MM.1S (cell line): ENCODE results near the gene MATN1.

Experiments used
- DNase-seq: peaks from one replicate; pipeline ENCODE4 v3.0.0-alpha.2; 2015
- H2AFZ ChIP-seq: fragments of 300-600 bp; sonication (generic); 2 replicates; pipeline ENCODE4 v1.6.0; 2016; ENCODE audit warnings: antibody characterized with exemption, low read length
- H3F3A ChIP-seq: fragments of 300-600 bp; sonication (generic); 2 replicates; pipeline ENCODE4 v1.6.1; 2016; ENCODE audit warnings: mild to moderate bottlenecking, antibody characterized with exemption, low read length, moderate library complexity, mixed read lengths; ENCODE audit not compliant: insufficient read depth
- H3K27ac ChIP-seq: fragments of 300-600 bp; sonication (generic); 2 replicates; pipeline ENCODE4 v1.5.1; 2016; ENCODE audit warnings: mild to moderate bottlenecking, low read length
- H3K27me3 ChIP-seq: fragments of 300-600 bp; sonication (generic); replicated peaks from 2 replicates; pipeline ENCODE4 v1.6.0; 2016; ENCODE audit warnings: low read length; ENCODE audit not compliant: insufficient read depth
- H3K36me3 ChIP-seq: fragments of 300-600 bp; sonication (generic); replicated peaks from 2 replicates; pipeline ENCODE4 v1.6.1; 2016; ENCODE audit warnings: mild to moderate bottlenecking, low read length, mixed read lengths; ENCODE audit not compliant: insufficient read depth
- H3K4me1 ChIP-seq: fragments of 300-600 bp; sonication (generic); 2 replicates; pipeline ENCODE4 v1.6.1; 2016; ENCODE audit warnings: low read length, mixed read lengths
- H3K4me2 ChIP-seq: fragments of 300-600 bp; sonication (generic); 2 replicates; pipeline ENCODE4 v1.6.0; 2016; ENCODE audit warnings: low read depth, low read length
- H3K4me3 ChIP-seq: fragments of 300-600 bp; sonication (generic); 2 replicates; pipeline ENCODE4 v1.5.1; 2016; ENCODE audit warnings: low read length, mixed read lengths
- H3K79me2 ChIP-seq: fragments of 300-600 bp; sonication (generic); 2 replicates; pipeline ENCODE4 v1.6.1; 2016; ENCODE audit warnings: mixed run types, low read length, mixed read lengths
- H3K9ac ChIP-seq: fragments of 300-600 bp; sonication (generic); 2 replicates; pipeline ENCODE4 v1.6.1; 2016; ENCODE audit warnings: low read length, mixed read lengths
- H3K9me2 ChIP-seq: fragments of 300-600 bp; sonication (generic); replicated peaks from 2 replicates; pipeline ENCODE4 v1.6.1; 2016; ENCODE audit warnings: mild to moderate bottlenecking, low read length, mixed read lengths; ENCODE audit not compliant: insufficient read depth
- H3K9me3 ChIP-seq: fragments of 300-600 bp; sonication (generic); replicated peaks from 2 replicates; pipeline ENCODE4 v1.6.1; 2016; ENCODE audit warnings: mild to moderate bottlenecking, low read length, mixed read lengths; ENCODE audit not compliant: insufficient read depth
- H4K20me1 ChIP-seq: fragments of 300-600 bp; sonication (generic); 2 replicates; pipeline ENCODE4 v1.6.1; 2016; ENCODE audit warnings: mild to moderate bottlenecking, low read length, moderate library complexity, mixed read lengths; ENCODE audit not compliant: insufficient read depth
- CTCF ChIP-seq: fragments of 300-600 bp; sonication (generic); IDR thresholded peaks from 2 replicates; pipeline ENCODE4 v1.5.1; 2016; ENCODE audit warnings: antibody characterized with exemption, low read length, mixed read lengths
- EZH2 ChIP-seq: fragments of 300-600 bp; sonication (generic); optimal IDR thresholded peaks from 2 replicates; pipeline ENCODE3; 2017; ENCODE audit warnings: low read depth, mild to moderate bottlenecking, antibody characterized with exemption, low read length, mixed read lengths
- EZH2phosphoT487 ChIP-seq: fragments of 300-600 bp; sonication (generic); IDR thresholded peaks from 2 replicates; pipeline ENCODE4 v1.6.1; 2018; ENCODE audit warnings: antibody characterized with exemption, low read length

Gene MATN1

DNA sequence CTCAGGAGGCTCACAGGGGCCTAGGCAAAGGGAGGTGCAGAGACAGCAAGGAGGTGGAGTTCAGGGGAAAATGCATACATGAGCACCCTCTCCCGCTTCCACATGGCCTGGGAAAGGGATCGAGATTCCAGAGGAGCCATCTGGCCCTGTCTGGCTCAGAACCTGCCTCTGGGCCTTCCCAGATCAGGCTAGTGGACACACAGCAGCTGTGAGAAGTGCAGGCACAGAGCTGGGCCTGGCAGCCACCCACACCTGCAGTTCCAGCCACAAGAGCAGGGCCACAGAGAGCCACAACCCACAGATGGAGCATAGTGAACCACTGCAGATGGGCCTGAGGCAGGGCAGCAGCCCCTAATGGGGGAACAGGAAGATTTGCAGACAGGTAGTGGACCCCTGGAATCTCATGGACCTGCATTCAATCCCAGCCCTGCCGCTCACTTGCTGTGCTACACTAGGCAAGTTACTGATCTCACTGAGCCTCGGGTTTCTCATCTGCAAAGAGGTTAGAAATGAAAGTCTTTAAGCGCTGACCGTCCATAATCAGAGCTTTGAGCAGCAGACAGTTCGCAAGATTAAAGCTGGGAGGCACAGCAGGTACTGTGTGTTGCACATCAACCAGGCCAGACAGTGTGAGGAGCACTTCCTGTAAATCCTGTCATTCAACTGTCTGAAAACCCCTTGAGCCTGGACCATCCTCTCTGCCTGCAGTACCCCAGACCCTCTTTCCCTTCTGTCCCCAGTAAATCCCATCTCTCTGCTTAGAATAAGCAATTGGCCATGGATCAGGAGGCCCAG, 58.0 kb downstream of the MATN1 start:
- TF ChIP-seq EZH2, result no peak
- no peak for TF ChIP-seq CTCF
- no peak for TF ChIP-seq EZH2phosphoT487
- Histone ChIP-seq H3K27ac (no peak overlapping the region), H4K20me1 (no peaks in the 10 kb centered on the region), H3K36me3 (no peaks in the 10 kb centered on the region), H3K9me2 (no peaks in the 10 kb centered on the region), H3F3A (no peaks in the 10 kb centered on the region), H3K9me3 (no peaks in the 10 kb centered on the region), H2AFZ (no peak overlapping the region), H3K27me3 (peaks cover 96% of the 10 kb centered on the region), H3K4me1 (no peaks in the 10 kb centered on the region), H3K4me3 (no peak overlapping the region), H3K9ac (no peak overlapping the region), H3K4me2 (no peak overlapping the region), H3K79me2 (no peaks in the 10 kb centered on the region)
- DNase-seq, result no peak

GRCh38 chr1:30664103-30664755, 59.2 kb downstream of the MATN1 start:
- H3K27me3 ChIP-seq, result peaks cover 96% of the 10 kb centered on the region
- H2AFZ ChIP-seq, result no peak overlapping the region
- H3K36me3 ChIP-seq, result no peaks in the 10 kb centered on the region

GRCh38 chr1:30663596-30664091, 59.7 kb downstream of the MATN1 start:
- no peak overlapping the region for H3K27ac ChIP-seq
- H3K36me3 ChIP-seq, result no peaks in the 10 kb centered on the region
- no peaks in the 10 kb centered on the region for H3K79me2 ChIP-seq
- H3K4me1 ChIP-seq, result no peaks in the 10 kb centered on the region
- H3K4me3 ChIP-seq, result no peak overlapping the region
- H2AFZ ChIP-seq, result no peak overlapping the region
- H3K9ac ChIP-seq, result no peak overlapping the region
- H3K27me3 ChIP-seq, result peaks cover 98% of the 10 kb centered on the region
- H3K9me2 ChIP-seq, result no peaks in the 10 kb centered on the region
- no peaks in the 10 kb centered on the region for H3F3A ChIP-seq
- TF ChIP-seq EZH2phosphoT487 (no peak), EZH2 (no peak), CTCF (no peak)
- no peaks in the 10 kb centered on the region for H3K9me3 ChIP-seq
- H3K4me2 ChIP-seq, result no peak overlapping the region
- no peak for DNase-seq
- H4K20me1 ChIP-seq, result no peaks in the 10 kb centered on the region

More at GRCh38 chr1:30664103-30664755, 59.2 kb downstream of the MATN1 start:
- no peak overlapping the region for H3K4me2 ChIP-seq
- H3K9ac ChIP-seq, result no peak overlapping the region
- no peaks in the 10 kb centered on the region for H4K20me1 ChIP-seq
- TF ChIP-seq EZH2, result no peak
- TF ChIP-seq EZH2phosphoT487, result no peak
- TF ChIP-seq CTCF, result no peak
- no peak for DNase-seq
- H3K9me3 ChIP-seq, result no peaks in the 10 kb centered on the region
- no peak overlapping the region for H3K27ac ChIP-seq
- H3K9me2 ChIP-seq, result no peaks in the 10 kb centered on the region
- no peaks in the 10 kb centered on the region for H3K79me2 ChIP-seq
- H3K4me3 ChIP-seq, result no peak overlapping the region
- no peaks in the 10 kb centered on the region for H3F3A ChIP-seq
- no peaks in the 10 kb centered on the region for H3K4me1 ChIP-seq
